ENCODE measurements around the gene CELSR1. TPM values are rescaled to one million over a fixed set of nuclear protein-coding genes. Genes with fewer than 3 reads are reported as not detected.

CELSR1 gene
- total RNA-seq, 1 donor from 2014 or later: 18.8 TPM

DNA sequence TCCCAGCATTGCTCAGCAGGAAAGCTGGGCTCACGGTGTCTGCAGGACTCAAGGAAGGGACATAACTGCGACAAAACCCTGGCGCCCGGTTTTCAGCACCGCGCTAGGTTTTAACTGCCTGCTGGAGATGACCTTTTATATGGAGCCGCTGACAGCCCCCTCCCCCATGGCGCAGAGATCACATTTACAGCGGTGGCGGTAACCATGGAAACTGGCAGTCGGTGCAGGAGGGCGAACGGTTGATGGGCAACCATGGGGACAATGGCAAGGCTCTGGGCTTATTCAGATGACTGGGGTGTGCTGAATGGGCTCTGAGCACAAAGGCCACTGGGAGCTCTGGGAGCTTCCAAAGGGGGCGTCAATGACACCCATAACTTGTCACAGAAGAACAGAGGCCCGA lies 37.2 kb downstream of the CELSR1 start:
- no peak overlapping the region for H3K27ac Mint-ChIP-seq
- peaks cover 1% of the 10 kb centered on the region for H3K27me3 Mint-ChIP-seq (ENCODE audit: low read depth)
- no peak overlapping the region for H3K4me3 Mint-ChIP-seq
- H3K4me1 Mint-ChIP-seq: peaks cover 15% of the 10 kb centered on the region
- DNase-seq (ENCODE audit: low spot score in 2 of 2, unreplicated experiment in 2 of 2): no peak
- TF ChIP-seq, protein P1, sequence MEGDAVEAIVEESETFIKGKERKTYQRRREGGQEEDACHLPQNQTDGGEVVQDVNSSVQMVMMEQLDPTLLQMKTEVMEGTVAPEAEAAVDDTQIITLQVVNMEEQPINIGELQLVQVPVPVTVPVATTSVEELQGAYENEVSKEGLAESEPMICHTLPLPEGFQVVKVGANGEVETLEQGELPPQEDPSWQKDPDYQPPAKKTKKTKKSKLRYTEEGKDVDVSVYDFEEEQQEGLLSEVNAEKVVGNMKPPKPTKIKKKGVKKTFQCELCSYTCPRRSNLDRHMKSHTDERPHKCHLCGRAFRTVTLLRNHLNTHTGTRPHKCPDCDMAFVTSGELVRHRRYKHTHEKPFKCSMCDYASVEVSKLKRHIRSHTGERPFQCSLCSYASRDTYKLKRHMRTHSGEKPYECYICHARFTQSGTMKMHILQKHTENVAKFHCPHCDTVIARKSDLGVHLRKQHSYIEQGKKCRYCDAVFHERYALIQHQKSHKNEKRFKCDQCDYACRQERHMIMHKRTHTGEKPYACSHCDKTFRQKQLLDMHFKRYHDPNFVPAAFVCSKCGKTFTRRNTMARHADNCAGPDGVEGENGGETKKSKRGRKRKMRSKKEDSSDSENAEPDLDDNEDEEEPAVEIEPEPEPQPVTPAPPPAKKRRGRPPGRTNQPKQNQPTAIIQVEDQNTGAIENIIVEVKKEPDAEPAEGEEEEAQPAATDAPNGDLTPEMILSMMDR (IDR thresholded peaks at IDR 0.05; ENCODE audit: unreplicated experiment): no peak
- H3K36me3 Mint-ChIP-seq: no peaks in the 10 kb centered on the region
- no peaks in the 10 kb centered on the region for H3K9me3 Mint-ChIP-seq

- H3K27me3 Mint-ChIP-seq (ENCODE audit: low read depth): peaks cover 1% of the 10 kb centered on the region
- TF ChIP-seq, protein P1 (IDR thresholded peaks at IDR 0.05; ENCODE audit: unreplicated experiment): no peak
- DNase-seq (ENCODE audit: low spot score in 2 of 2, unreplicated experiment in 2 of 2): no peak
- no peaks in the 10 kb centered on the region for H3K36me3 Mint-ChIP-seq
- H3K9me3 Mint-ChIP-seq: no peaks in the 10 kb centered on the region
- H3K27ac Mint-ChIP-seq: no peak overlapping the region
- H3K4me3 Mint-ChIP-seq: no peak overlapping the region
- peaks cover 15% of the 10 kb centered on the region for H3K4me1 Mint-ChIP-seq
These were observed 37.6 kb downstream of the CELSR1 start for GRCh38 chr22:46499805-46500189.

DNA sequence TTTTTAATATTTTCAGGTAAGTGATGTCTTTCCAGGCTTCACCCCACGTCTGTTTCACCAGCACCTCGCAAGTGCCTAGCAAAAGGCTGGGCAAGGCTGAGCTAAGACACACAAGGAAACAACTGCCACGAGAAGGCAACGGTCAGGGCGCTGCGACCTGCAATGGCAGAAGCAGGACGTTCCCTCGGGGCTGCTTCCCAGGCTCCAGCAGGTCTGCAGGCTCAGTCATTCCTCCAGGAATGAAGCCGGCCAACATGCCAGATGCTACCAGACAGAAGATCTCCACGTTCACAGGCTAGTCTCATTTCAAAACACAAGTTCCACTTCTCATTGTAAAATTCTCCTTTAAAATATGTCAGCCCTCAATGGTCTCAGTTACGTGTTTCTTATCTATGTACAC lies 45.5 kb downstream of the CELSR1 start:
- Mint-ChIP-seq H3K4me1 (peaks cover 8% of the 10 kb centered on the region), H3K36me3 (peaks cover 2% of the 10 kb centered on the region), H3K9me3 (no peaks in the 10 kb centered on the region), H3K4me3 (no peak overlapping the region), H3K27me3 (ENCODE audit: low read depth) (no peaks in the 10 kb centered on the region), H3K27ac (peak overlapping the region; percentile 41)
- TF ChIP-seq, protein P1 (IDR thresholded peaks at IDR 0.05; ENCODE audit: unreplicated experiment): no peak
- DNase-seq (ENCODE audit: low spot score in 2 of 2, unreplicated experiment in 2 of 2): no peak

DNA sequence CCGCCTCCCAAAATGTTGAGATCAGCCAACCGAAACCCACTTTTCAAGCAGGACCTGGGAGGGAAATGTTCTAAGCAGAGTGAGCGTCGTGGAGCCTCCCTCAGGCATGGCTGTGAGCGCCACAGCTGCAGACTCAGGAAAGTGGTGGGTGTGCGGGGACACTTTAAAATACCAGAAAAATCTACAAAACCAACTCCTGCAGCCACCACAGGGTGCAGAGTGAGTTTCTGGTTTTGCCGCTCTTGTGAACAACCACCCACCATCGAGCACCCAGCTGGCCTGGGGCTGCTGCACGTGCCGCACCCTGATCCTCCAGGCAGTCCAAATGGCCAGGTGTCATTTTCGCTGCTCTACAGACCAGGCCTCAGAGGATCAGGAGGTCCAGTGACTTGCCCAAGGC lies 46.9 kb downstream of the CELSR1 start:
- Mint-ChIP-seq H3K27ac (no peak overlapping the region), H3K4me3 (no peak overlapping the region), H3K9me3 (no peaks in the 10 kb centered on the region), H3K36me3 (peaks cover 2% of the 10 kb centered on the region), H3K4me1 (peaks cover 9% of the 10 kb centered on the region), H3K27me3 (ENCODE audit: low read depth) (no peaks in the 10 kb centered on the region)
- DNase-seq (ENCODE audit: low spot score in 2 of 2, unreplicated experiment in 2 of 2): no peak
- TF ChIP-seq, protein P1 (IDR thresholded peaks at IDR 0.05; ENCODE audit: unreplicated experiment): no peak

DNA sequence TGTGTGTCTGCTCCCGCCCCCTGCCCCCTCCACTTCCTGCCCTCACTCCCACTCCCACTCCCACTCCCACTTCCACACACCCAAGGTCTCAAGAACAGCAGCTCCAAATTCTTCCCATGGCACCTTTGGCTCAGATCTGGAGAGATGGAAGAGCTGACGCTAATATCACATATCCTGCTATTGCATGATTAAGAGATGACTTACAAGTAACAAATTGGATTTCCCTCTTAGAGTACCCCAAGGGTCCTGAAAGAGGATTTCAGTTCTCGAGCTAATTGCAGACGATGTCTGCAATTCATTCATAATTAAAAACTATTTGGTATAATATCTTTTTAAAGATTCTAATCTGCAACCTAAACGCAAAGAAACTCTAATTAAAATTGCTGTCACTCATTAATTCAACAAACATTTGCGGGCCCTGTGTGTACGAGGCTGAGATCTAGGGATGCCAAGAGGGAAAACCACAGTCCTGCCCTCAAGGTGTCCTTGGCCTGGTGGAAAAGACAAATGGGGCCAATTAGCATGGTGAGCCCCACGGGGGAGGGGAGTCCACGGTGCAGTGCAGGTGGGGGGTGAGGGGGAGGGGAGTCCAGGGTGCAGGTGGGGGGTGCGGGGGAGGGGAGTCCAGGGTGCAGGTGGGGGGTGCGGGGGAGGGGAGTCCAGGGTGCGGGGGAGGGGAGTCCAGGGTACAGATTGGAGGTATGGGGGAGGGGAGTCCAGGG lies 50.3 kb downstream of the CELSR1 start:
- Mint-ChIP-seq H3K4me3 (no peak overlapping the region), H3K27me3 (ENCODE audit: low read depth) (no peaks in the 10 kb centered on the region), H3K4me1 (peaks cover 16% of the 10 kb centered on the region), H3K27ac (no peak overlapping the region), H3K9me3 (peaks cover 5% of the 10 kb centered on the region), H3K36me3 (peaks cover 5% of the 10 kb centered on the region)
- DNase-seq (ENCODE audit: low spot score in 2 of 2, unreplicated experiment in 2 of 2): no peak
- TF ChIP-seq, protein P1 (IDR thresholded peaks at IDR 0.05; ENCODE audit: unreplicated experiment): no peak
